ENCODE results near the gene DPF3. TPM values are rescaled to one million over a fixed set of nuclear protein-coding genes. Genes with fewer than 3 reads are reported as not detected.

DPF3 gene
- total RNA-seq, 1 donor from 2014 or later: 0.89 TPM

DNA sequence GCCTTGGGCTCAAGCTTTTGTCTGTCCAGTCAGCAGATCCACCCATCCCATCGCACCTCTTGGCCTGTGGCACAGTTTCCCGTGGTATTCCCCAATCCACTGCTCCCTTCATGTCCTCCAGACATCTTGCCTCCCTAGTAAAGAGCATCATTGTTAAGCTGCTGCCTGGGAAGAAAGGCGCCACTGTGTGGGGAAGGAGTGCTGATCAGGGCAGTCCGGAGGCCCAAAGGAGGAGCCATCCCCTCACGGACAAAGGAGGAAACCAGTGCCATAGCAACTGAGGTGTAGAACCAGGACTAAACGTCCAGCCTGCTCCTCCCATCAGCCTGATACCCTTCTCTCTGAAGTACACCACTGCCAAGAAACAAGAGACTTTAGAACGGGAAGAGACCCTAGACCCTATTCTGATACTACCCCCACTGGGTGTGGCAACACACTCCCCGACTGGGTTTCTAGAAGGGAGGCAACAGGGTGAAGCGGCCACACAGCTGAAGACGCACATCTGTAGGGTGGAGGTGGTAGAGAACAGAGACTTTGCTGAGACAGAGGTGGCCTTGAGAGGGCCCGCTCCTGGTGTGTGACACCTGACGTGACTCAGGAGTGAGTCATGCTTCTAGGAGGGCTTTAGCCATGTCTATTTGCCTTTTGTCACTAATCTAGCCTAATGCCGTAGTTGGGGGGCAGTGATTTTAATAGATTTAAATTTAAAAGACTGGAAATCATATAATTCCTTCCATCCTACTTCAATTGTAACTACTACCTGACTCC is 185.0 kb downstream of the DPF3 start:
- no peak for DNase-seq

GRCh38 chr14:72708222-72708621 is 185.7 kb downstream of the DPF3 start:
- DNase-seq: no peak

DNA sequence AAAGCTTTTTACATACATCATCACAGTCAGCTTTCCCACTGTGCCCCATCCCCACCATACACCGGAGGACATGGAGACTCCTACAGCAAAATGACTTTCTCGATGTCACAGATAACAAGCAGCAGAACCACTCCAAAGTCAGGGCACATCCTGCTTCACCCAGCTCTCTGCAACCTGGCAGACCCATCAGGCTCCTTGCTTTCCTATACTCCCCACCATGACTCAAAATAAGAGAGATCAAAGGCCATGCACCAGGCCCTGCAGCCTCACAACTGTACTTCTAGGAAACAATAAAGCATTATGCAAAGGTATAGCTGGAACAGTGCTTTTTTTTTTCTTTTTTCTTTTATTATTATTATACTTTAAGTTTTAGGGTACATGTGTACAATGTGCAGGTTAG is 187.4 kb downstream of the DPF3 start:
- DNase-seq: no peak

- no peak for DNase-seq
These were observed 189.4 kb downstream of the DPF3 start for GRCh38 chr14:72704502-72704901.

GRCh38 chr14:72701605-72702004 is 192.3 kb downstream of the DPF3 start:
- no peak for DNase-seq

DNA sequence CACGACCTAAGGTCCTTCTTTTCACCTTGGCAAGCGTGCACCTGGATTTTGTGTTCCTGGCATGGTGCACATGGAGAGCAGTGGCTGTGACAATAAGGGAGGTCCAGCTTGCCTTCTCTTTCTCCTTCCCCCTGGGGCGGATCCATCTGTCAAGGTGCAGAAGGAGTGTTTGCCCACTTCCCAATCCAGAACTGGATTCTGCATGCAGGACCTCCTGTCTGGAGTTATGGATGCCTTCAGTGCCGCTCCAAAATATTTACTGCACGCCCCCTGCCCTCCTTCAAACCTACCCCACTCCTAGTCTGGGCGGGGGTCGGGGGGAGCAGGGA is 192.7 kb downstream of the DPF3 start:
- DNase-seq: no peak

DNA sequence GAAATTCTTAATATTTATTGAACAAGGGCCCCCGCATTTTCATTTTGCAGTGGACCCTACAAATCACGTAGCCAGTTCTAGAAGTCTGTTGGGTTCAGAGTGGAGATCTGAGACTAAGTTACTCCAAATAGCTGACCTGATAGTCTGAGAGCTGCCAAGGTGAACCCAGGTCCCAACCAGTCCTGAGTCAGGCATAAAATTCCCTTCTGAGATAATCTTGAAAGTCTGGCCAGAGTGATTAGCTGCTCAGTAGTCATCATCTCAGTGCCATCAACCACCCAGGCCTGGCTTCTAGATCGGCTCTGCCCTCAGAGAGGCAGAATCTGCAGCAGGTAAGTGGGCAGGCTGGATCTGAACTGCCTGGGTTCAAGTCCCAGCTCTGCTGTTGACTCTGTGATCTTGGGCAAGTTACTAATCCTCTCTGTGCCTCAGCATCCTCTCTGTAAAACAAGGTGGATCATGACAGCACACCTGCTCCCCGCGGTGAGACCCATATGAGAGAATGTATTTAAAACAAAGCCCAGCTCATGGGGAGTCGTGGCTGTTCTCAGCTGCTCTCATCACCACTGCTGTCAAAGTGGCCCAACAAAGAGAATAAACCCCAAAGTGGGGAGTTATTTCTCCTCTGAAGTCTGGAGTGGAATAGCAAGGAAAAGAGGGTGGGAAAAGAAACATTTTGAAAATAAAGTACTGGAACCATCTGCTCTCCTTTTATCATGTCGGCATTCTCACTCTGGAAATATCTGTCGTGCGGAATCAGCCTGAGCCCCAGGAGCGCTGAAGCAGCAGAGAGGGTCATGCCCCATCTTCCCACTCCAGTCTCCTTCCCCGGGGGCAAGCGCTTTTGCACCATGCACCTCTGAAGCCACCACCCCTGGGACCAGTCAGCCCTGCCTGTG is 193.3 kb downstream of the DPF3 start:
- no peak for DNase-seq

DNA sequence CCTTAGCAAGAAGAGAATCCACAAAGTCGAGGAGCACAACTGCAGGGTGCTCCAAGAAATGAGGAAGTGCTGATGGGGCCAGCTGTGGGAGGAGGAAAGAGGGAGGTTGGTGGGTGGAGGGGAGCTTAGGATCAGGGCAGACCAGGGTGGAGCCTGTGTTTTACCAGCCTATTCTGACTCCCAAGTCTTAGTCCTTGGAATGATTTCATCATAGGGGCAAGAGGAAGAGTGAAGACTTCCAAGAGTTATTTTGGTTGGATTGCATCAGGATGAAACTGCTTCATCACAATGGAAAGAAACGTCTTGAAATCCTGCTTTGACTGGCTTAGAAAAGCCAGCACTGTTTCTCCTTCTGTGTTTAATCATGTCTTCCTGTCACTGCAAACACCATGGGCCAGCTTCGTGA is 194.0 kb downstream of the DPF3 start:
- peak; percentile 6 for DNase-seq

GRCh38 chr14:72699443-72699842 is 194.5 kb downstream of the DPF3 start:
- no peak for DNase-seq

- DNase-seq: no peak
These were observed 201.2 kb downstream of the DPF3 start for GRCh38 chr14:72692696-72693095.

- DNase-seq: no peak
These were observed 203.6 kb downstream of the DPF3 start for GRCh38 chr14:72690324-72690723.

- DNase-seq: no peak
These were observed 204.8 kb downstream of the DPF3 start for GRCh38 chr14:72688990-72689671.

- DNase-seq: no peak
These were observed 207.1 kb downstream of the DPF3 start for GRCh38 chr14:72686832-72687231.

DNA sequence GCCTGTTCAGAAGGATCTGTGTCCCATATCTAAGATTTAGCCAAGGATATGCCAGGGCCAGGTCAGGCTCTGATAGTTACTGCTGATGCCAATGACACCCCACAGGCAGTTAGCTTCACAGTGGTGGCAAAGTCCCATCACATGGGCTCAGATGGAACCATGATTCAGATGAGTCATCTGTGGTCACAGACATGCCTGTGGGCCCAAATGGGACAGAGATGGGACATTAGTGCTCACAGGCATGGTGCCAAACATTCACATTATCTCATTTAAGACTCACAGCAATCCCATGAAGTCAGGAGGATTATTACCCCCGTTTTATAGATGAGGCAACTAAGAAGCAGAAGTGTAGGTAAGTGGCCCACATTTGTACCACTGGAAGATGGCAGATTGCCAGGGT is 207.8 kb downstream of the DPF3 start:
- DNase-seq: no peak

GRCh38 chr14:72685456-72685855 is 208.4 kb downstream of the DPF3 start:
- DNase-seq: no peak

GRCh38 chr14:72683787-72684186 is 210.1 kb downstream of the DPF3 start:
- DNase-seq: no peak

GRCh38 chr14:72682188-72682587 is 211.7 kb downstream of the DPF3 start:
- DNase-seq: peak; percentile 12

DNA sequence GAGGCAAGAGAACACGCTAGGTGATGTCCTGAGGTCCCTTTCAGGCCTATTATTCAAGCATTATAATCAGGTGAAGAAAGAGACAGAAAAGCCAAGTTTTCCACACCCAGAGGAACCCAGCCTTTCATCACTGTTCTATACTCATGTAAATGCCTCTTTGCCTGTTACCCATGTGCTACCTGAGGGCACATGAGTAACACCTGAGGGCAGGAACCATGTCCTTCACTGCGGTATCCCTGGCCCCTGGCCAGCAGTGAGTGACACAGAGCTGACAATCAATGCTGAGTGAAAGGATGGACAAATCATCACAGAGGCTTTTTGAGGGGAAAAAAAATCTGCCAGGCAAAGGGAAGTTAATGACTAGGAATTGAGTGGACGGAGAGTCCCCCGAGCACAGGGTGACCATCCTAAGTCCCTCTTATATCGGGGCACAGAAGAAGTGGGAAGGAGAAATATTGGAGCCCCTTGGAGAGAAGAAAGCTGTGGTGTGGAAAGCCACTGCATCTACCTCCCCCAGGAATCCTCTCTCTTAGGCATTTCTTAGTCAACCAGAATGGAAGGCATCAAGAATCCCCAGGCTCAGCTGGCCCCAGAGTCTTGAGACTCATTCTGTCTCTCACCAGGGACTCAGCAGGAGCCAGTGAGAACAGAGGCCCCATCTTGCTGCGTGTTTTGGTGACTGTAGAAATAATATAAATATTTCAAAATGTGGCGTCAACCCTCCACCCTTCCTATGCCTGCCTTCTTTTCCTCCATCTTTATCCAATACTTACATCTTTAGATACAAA is 212.9 kb downstream of the DPF3 start:
- DNase-seq: no peak

DNA sequence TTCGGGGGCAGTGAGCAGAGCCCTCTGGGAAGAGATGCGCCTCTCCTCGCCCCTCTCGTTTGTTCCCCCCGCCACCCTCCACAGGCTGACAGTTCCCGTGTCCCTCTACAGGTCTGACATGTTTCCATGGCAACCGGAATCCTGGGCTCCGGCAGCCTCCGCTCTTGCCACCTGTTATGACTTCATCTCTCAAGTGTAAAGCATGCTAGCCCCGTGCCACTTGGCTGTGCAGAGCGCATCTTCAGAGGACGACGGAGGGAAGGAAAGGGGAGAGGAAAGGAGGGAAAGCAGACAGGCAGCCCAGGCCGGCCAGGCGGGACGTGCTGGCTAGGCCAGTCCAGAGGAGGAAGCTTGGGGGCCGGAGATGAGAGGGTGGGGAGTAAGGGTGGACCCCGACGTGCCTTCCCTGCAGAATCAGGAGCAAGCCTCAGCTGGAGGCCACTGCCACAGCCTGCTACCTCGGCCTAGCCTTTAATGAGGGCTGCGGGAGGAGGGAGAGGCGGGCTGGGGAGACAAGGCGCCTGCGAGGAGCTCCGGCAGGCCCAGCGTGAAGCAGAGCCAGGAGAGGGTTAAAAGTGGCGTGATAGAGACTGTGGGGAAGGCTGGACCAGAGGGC is 214.3 kb downstream of the DPF3 start:
- no peak for DNase-seq

- no peak for DNase-seq
These were observed 214.8 kb downstream of the DPF3 start for GRCh38 chr14:72679141-72679535.

DNA sequence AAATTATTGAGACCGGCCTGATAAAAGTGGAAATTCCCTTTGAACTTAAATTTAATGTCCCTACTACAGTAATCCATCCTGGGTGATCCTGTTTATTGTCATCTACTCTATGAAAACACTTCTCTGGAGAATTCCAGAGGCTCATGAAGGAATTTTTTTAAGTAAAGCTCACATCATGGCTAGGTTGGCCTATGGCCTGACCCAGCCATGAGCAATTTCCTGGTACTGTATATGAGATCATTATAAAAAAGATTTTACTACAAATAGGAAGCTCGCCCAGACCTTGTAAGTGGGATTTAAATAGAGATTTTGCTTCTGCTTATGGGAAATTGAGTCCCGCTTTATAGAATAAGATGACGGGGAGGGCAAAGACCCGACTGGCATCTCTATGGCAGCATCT is 215.5 kb downstream of the DPF3 start:
- no peak for DNase-seq

DNA sequence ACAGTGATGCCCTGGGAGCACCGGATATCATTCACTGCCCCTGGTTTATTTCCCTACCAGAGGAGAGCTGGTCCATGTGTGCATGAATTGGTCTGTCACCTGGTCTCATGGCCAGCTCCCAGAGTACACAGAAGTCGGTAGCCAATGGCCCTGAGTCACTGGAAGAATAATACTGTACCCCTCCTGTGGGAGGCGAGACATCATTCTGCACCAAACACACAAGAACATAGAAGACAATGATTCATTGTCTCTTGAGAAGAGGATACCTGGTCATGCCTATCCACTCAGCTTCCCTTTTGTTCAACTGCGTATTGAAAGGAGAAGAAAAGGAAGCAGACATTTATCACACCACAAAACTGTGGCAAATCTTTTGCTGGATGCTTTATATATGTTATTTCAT is 216.2 kb downstream of the DPF3 start:
- DNase-seq: no peak

All from skin of body (tissue), 2 donors.